AG04450 (cell line): ENCODE results near the gene L2HGDH. TPM values are rescaled to one million over a fixed set of nuclear protein-coding genes. Genes with fewer than 3 reads are reported as not detected.

ENCODE experiments used
- CTCF ChIA-PET: fragments of 300-600, 350-600 bp; formaldehyde crosslinking; extraction: SDS; loops from one replicate; lab custom pipeline; 2022; ENCODE audit warnings: antibody characterized with exemption, inconsistent platforms; lab: Charles Lee
- POLR2A ChIA-PET: fragments of 350-600 bp; formaldehyde crosslinking; extraction: SDS; loops from one replicate; lab custom pipeline; 2021; ENCODE audit warnings: antibody characterized with exemption, inconsistent platforms; lab: Yijun Ruan, JAX
- DNase-seq: peaks from one replicate; pipeline ENCODE4 v3.0.0-alpha.2; 2011; ENCODE audit warnings: low read depth, low spot score
- H3K27ac ChIP-seq: one replicate; pipeline ENCODE4 v1.5.1; 2012; ENCODE audit warnings: low read depth, low read length, control low read depth
- H3K27me3 ChIP-seq: one replicate; pipeline ENCODE4 v1.6.0; 2012; ENCODE audit warnings: low read length; ENCODE audit not compliant: control insufficient read depth, insufficient read depth
- H3K4me3 ChIP-seq: 2 replicates; pipeline ENCODE4 v1.5.1; 2011; ENCODE audit warnings: mild to moderate bottlenecking, low read depth, low read length, control low read depth
- H3K9me3 ChIP-seq: 2 replicates; pipeline ENCODE4 v1.5.1; 2012; ENCODE audit warnings: low read length; ENCODE audit not compliant: control insufficient read depth, insufficient read depth
- CTCF ChIP-seq: IDR thresholded peaks from 2 replicates; pipeline ENCODE4 v1.5.1; 2011; ENCODE audit warnings: low read depth, low read length, control low read depth, inconsistent platforms
- polyA minus RNA-seq: library from RNA; depleted of rRNA, polyadenylated mRNA; stranded (reverse); fragments of >200 nt; gene quantifications from 2 replicates; pipeline ENCODE4 v1.2.3, GENCODE V29; 2011; rRNA and poly(A)+ RNA removed
- polyA plus RNA-seq: library from polyadenylated mRNA; depleted of rRNA; stranded (reverse); fragments of >200 nt; gene quantifications from 2 replicates; pipeline ENCODE4 v1.2.3, GENCODE V29; 2011; rRNA removed

L2HGDH gene
- polyA plus RNA-seq = 2.8 and 3.6 TPM in 2 replicates
- 1.4 and 4.0 TPM in 2 replicates for polyA minus RNA-seq

GRCh38 chr14:50311972-50312733 is at the start of gene L2HGDH, which contains the start of gene DMAC2L:
L2HGDH (minus strand) TSS chr14:50312229; CDS start chr14:50312150, 79 bp downstream.
DMAC2L (plus strand) TSS chr14:50312324; CDS start chr14:50321488, 9,164 bp downstream.
- Histone ChIP-seq H3K27me3 (no peaks in the 10 kb centered on the region), H3K9me3 (no peaks in the 10 kb centered on the region), H3K4me3 (peak within 1 kb of the TSS; percentile 88), H3K27ac (peak within 1 kb of the TSS; percentile 93)
- POLR2A ChIA-PET = interaction anchor here (0.6 to 0.9 kb wide), 7 partner anchors 9 to 444 kb away, joined by 3 to 11 read pairs (median 3); partner anchors contain the start of gene ATL1
- TF ChIP-seq CTCF = no peak
- CTCF ChIA-PET = interaction anchor here (0.5 to 2.2 kb wide), 5 partner anchors 9 to 450 kb away, joined by 3 to 10 read pairs (median 4); no protein-coding TSS in a partner anchor
- peak; percentile 62 for DNase-seq

GRCh38 chr14:50360851-50361250 is 48.8 kb upstream of the L2HGDH start:
- Histone ChIP-seq H3K27ac (no peak overlapping the region), H3K27me3 (no peaks in the 10 kb centered on the region), H3K4me3 (no peak overlapping the region), H3K9me3 (no peaks in the 10 kb centered on the region; the same call in 1 of the 2 replicates)
- POLR2A ChIA-PET = no interaction called here
- TF ChIP-seq CTCF = no peak
- DNase-seq = no peak
- CTCF ChIA-PET = interaction anchor here (0.6 kb wide), 1 partner anchor 40 kb away, joined by 3 read pairs; no protein-coding TSS in a partner anchor

- H3K27ac ChIP-seq = no peak overlapping the region
- no peaks in the 10 kb centered on the region for H3K27me3 ChIP-seq
- no peak for TF ChIP-seq CTCF
- no peak overlapping the region for H3K4me3 ChIP-seq
- ChIA-PET CTCF (interaction anchor here (1.4 kb wide), 1 partner anchor 13 kb away, joined by 3 read pairs; no protein-coding TSS in a partner anchor), POLR2A (no interaction called here)
- no peaks in the 10 kb centered on the region; the same call in 1 of the 2 replicates for H3K9me3 ChIP-seq
- DNase-seq = no peak
These were observed 48.1 kb upstream of the L2HGDH start for GRCh38 chr14:50360093-50360492.

- no peak for TF ChIP-seq CTCF
- no peak overlapping the region for H3K4me3 ChIP-seq
- no peaks in the 10 kb centered on the region for H3K27me3 ChIP-seq
- DNase-seq = no peak
- no peaks in the 10 kb centered on the region; the same call in 1 of the 2 replicates for H3K9me3 ChIP-seq
- POLR2A ChIA-PET = no interaction called here
- no peak overlapping the region for H3K27ac ChIP-seq
- CTCF ChIA-PET = interaction anchor here (1.4 kb wide), 1 partner anchor 12 kb away, joined by 3 read pairs; no protein-coding TSS in a partner anchor
These were observed 47.6 kb upstream of the L2HGDH start for GRCh38 chr14:50359631-50360030.
